ENCODE measurements around the gene GATA6.
"Not testable (repeated sequence)": the region's sequence is repeated elsewhere in the genome, so short reads cannot be mapped to it uniquely, and the experiment has no call there.

The GATA6 gene

GRCh38 chr18:22204996-22205395 is 35.6 kb downstream of the GATA6 start:
- no peak for DNase-seq (ENCODE audit: low read depth)

DNA sequence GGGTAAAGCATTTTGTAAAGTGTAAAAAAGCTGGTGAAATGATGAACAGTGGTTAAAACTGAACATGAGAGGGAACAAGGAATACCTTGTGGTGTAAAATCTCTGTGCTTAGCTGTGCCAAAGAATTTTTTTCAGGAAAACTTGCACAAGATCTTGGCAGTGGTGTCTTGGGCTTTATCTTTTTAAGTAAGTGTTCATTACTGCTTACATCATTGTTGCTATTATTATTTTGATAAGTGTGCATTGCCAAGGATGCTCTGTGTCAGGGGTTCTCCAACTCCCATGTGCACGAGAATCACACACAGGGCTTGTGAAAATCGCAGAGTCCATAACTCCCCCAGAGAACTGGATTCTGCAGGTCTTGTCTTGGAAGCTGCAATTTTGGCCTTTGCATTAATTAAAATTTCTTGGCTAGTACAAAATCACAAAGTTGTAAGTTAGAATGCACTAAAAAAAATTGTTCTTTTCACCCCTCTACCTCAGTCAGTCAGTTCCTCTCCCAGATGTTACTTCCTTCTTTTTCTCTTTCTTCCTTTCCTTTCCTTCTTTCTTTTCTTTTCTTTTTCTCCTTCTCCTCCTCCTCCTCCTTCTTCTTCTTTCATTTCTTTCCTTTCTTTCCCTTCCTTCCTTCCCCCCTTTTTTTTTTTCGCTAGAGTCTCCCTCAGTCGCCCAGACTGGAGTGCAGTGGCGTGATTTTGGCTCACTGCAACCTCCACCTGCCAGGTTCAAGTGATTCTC is 37.8 kb downstream of the GATA6 start:
- DNase-seq (ENCODE audit: low read depth) = no peak

- DNase-seq (ENCODE audit: low read depth) = no peak
Measured at GRCh38 chr18:22210311-22210754, 40.9 kb downstream of the GATA6 start.

- DNase-seq (ENCODE audit: low read depth) = no peak
Measured at GRCh38 chr18:22211657-22212056, 42.3 kb downstream of the GATA6 start.

GRCh38 chr18:22213333-22213973 is 44.1 kb downstream of the GATA6 start:
- DNase-seq (ENCODE audit: low read depth) = no peak

- no peak for DNase-seq (ENCODE audit: low read depth)
Measured at GRCh38 chr18:22214731-22215528, 45.5 kb downstream of the GATA6 start.

DNA sequence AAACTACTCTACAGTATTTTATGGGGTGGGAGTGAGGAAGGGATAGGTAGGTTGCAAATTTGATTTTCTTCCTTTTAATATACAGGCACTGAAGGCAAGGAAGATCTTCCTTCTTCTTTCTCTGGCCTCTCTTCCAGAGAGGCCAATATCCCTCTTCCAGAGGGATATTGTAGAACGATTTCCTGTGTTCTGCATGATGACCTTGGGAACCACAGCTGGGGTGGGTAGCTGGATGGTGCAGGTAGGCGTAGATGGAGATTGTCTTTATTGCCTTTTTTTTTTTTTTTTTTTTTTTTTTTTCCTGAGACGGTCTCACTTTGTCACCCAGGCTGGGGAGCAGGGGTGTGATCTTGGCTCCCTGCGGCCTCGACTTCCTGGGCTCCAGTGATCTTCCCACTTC is 49.4 kb downstream of the GATA6 start:
- no peak for DNase-seq (ENCODE audit: low read depth)

DNA sequence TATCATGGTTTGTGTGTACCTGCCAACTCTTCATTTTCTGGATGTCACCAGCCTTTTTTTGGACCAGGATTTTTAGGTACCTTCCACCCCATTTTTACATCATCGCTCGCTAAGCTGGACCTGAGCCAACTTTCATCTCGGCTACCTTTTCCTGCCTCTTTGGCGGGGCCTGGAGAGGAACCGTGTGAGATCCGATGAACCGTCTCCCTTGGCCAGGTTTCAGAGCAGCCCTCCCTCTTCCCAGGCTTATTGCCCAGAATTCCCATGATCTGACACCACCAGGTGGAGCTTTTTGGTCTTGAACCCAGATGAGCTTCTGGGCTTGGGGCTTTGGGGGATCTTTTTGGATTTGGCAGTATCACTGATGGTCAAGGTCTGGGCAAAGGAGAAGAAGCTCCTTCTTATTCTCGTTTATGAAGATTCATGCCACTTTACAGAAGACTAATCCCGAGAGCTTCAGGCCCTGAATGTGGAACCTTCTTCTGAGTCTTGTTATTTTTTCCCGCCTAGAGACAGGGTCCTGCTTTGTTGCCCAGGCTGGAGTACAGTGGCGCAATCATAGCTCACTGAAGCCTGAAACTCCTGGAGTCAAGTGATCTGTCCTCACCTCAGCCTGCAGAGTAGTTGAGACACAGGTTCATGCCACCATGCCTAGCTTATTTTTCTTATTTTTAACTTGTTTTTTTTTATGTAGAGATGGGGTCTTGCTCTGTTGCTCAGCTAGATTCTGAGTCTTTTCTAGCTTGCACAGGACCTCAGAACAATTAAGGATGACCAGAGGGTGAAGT is 50.4 kb downstream of the GATA6 start:
- no peak for DNase-seq (ENCODE audit: low read depth)

DNA sequence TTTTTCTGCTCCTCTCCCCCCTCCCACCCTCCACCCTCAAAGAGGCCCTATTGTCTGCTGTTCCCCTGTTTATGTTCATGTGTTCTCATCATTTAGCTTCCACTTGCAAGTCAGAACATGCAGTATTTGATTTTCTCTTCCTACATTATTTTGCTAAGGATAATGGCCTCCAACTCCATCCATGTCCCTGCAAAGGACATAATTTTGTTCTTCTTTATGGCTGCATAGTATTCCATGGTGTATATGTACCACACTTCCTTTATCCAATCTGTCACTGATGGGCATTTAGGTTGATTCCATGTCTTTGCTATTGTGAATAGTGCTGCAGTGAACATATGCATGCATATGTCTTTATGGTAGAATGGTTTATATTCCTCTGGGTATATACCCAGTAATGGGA is 51.2 kb downstream of the GATA6 start:
- not testable (repeated sequence) for DNase-seq (ENCODE audit: low read depth)

- no peak for DNase-seq (ENCODE audit: low read depth)
Measured at GRCh38 chr18:22221350-22221749, 52.0 kb downstream of the GATA6 start.

DNA sequence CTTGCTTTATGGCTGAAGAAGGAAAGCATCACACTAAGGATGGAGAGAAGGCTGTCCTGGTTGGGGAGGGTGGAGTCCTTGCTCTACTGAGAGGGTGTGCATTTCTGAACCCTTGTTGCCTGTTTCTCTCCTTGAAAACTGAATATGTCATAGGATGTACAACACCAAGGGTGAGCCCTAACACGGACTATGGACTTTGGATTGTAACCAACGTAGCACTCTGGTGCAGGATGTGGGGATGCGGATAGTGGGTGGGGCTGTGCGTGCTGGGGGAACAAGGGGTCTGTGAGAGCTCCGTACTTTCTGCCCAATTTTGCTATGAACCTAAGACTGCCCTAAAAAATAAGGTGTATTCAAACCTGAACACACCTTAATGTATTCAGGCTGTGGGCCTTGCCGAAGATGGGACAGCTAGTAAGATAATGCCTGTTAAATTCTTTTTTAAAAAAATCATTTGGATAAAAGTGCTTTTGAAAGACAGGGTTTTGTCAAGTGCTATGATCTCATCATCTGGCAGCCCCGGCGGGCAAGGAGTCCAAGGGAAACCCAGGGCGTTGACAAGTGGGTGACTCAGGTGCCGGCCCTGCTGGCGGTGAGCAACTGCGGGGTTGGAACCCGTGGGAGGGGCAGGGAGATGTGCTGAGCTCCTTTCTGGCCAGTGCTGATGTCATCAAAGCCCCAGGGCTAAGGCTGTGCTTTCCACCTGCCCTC is 54.0 kb downstream of the GATA6 start:
- DNase-seq (ENCODE audit: low read depth) = no peak

DNA sequence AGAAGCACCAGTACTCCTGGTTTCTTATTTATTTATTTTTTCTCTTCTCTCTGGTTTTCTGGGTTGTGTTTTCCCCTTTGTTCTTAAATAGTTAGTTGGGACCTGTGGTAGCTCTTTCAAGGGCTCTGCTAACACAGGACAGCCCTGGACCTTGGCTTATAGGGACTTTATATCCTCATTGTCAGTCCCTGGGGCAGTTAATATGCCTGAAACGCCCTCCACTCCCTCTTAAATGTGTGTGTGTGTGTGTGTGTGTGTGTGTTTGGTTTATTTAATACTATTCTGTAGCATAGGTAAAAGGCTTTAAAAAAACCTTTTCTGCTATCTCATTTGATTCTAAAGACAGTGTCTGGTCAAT is 54.6 kb downstream of the GATA6 start:
- DNase-seq (ENCODE audit: low read depth) = no peak

- no peak for DNase-seq (ENCODE audit: low read depth)
Measured at GRCh38 chr18:22224339-22224738, 55.0 kb downstream of the GATA6 start.

GRCh38 chr18:22226801-22227200 is 57.4 kb downstream of the GATA6 start:
- DNase-seq (ENCODE audit: low read depth) = no peak

- no peak for DNase-seq (ENCODE audit: low read depth)
Measured at GRCh38 chr18:22228976-22229375, 59.6 kb downstream of the GATA6 start.

DNA sequence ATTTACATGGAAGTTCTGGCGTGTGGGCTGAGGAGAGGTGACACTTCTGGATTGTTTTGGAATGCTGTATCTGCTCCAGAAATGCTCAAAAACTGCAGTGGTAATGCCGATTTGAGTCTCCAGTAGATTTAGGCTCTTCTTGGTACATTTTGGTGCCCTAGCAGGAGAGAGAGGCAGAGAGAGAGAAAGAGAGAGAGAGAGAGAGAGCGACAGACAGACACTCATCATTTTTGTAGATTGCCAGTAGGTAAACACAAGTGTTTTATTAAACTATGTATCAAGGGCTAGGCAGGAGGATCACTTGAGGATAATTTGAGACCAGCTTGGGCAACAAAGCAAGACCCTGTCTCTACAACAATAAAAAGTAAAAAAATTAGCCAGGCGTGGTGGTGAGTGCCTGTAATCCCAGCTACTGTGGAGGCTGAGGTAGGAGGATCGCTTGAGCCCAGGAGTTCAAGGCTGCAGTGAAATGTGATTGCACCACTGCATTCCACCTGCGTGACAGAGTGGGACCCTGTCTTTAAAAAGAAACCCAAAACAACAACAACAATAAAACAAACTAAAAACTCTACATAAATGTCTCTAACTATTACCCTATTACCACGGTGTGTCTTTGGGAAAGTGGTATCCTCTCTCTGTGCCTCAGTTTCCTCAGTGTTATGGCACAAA is 60.2 kb downstream of the GATA6 start:
- no peak for DNase-seq (ENCODE audit: low read depth)

- DNase-seq (ENCODE audit: low read depth) = no peak
Measured at GRCh38 chr18:22230471-22230945, 61.1 kb downstream of the GATA6 start.

DNA sequence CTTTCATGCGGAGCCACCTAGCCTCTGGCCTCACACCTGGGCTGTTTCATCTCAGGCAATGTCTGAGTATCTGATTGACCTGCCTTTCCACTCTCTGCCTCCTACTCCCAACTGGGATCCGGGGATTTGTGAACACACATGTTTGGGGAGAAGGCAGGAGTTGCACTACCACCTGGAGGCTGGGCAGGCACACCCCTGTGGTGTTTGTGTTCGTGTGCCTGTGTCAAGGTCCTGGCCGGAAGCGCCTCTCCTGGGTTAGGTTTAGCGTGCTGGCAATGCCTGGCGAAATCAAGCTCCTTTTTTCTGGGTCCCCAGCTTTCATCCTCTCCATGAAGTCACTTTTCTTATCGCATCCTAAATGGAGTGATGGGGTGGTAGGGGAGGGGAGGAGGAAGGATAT is 63.9 kb downstream of the GATA6 start:
- no peak for DNase-seq (ENCODE audit: low read depth)

GRCh38 chr18:22238036-22238435 is 68.6 kb downstream of the GATA6 start:
- no peak for DNase-seq (ENCODE audit: low read depth)

GRCh38 chr18:22238681-22239080 is 69.3 kb downstream of the GATA6 start:
- DNase-seq (ENCODE audit: low read depth) = no peak

GRCh38 chr18:22241921-22242361 is 72.6 kb downstream of the GATA6 start:
- DNase-seq (ENCODE audit: low read depth) = no peak
